ENCODE results near the gene RNF181. TPM values are rescaled to one million over a fixed set of nuclear protein-coding genes. Genes with fewer than 3 reads are reported as not detected.
"Not testable (repeated sequence)": the region's sequence is repeated elsewhere in the genome, so short reads cannot be mapped to it uniquely, and the experiment has no call there.

RNF181 gene
- total RNA-seq, 4 donors from 2014 or later = 89.9 to 127 (median 110) TPM

- peak; percentile 86 to 90 for DNase-seq (ENCODE audit: low spot score in 2 of 2)
- no peak for TF ChIP-seq POLR2AphosphoS5 (IDR thresholded peaks at IDR 0.05)
- no peak for TF ChIP-seq CTCF (IDR thresholded peaks at IDR 0.05)
- no peak for TF ChIP-seq POLR2A (IDR thresholded peaks at IDR 0.05)
- TF ChIP-seq EP300 (IDR thresholded peaks at IDR 0.05) = no peak
- Histone ChIP-seq H3K36me3 (peaks cover 35% of the 10 kb centered on the region), H3K27me3 (no peaks in the 10 kb centered on the region), H3K9me3 (no peaks in the 10 kb centered on the region), H3K4me1 (peaks cover 55% of the 10 kb centered on the region), H3K27ac (peak overlapping the region; percentile 91), H3K4me3 (peak overlapping the region; percentile 79)
- 12% methylated on average over 10 of the region's 36 CpGs for WGBS
Observed at GRCh38 chr2:85601771-85602475, 6.4 kb downstream of the RNF181 start.

GRCh38 chr2:85602476-85603234, 7.1 kb downstream of the RNF181 start, which contains the start of gene TMEM150A:
Gene TMEM150A (minus strand): TSS chr2:85602698. CDS start chr2:85601948, 750 bp downstream.
- H3K27ac ChIP-seq = peak within 1 kb of the TSS; percentile 91
- peak within 1 kb of the TSS; percentile 79 for H3K4me3 ChIP-seq
- no peaks in the 10 kb centered on the region for H3K27me3 ChIP-seq
- H3K9me3 ChIP-seq = no peaks in the 10 kb centered on the region
- DNase-seq (ENCODE audit: low spot score in 2 of 2) = peak; percentile 95 to 96
- H3K36me3 ChIP-seq = peaks cover 32% of the 10 kb centered on the region
- peaks cover 54% of the 10 kb centered on the region for H3K4me1 ChIP-seq
- peak; percentile 23 to 53 for TF ChIP-seq CTCF (IDR thresholded peaks at IDR 0.05)
- TF ChIP-seq POLR2AphosphoS5 (IDR thresholded peaks at IDR 0.05) = peak in 2 of 3 donors; percentile 24 to 25
- peak; percentile 15 to 78 for TF ChIP-seq POLR2A (IDR thresholded peaks at IDR 0.05)
- no peak for TF ChIP-seq EP300 (IDR thresholded peaks at IDR 0.05)
- WGBS = 0% methylated on average over 3 of the region's 73 CpGs

- Histone ChIP-seq H3K36me3 (peaks cover 35% of the 10 kb centered on the region), H3K4me3 (peak overlapping the region; percentile 79), H3K4me1 (peaks cover 60% of the 10 kb centered on the region), H3K27ac (peak overlapping the region; percentile 91)
- not testable (repeated sequence) for H3K9me3 ChIP-seq; H3K27me3 ChIP-seq; DNase-seq (ENCODE audit: low spot score in 2 of 2)
- WGBS = 54% methylated on average over 3 of the region's 3 CpGs
Observed at GRCh38 chr2:85604133-85604444, 8.5 kb downstream of the RNF181 start.

- 25% methylated on average over 6 of the region's 6 CpGs for WGBS
- Histone ChIP-seq H3K27ac (peak overlapping the region; percentile 91), H3K36me3 (peaks cover 40% of the 10 kb centered on the region), H3K4me1 (peaks cover 66% of the 10 kb centered on the region), H3K27me3 (no peaks in the 10 kb centered on the region), H3K9me3 (no peaks in the 10 kb centered on the region), H3K4me3 (peak overlapping the region; percentile 79)
- DNase-seq (ENCODE audit: low spot score in 2 of 2) = no peak
- TF ChIP-seq CTCF (IDR thresholded peaks at IDR 0.05) (no peak), POLR2AphosphoS5 (IDR thresholded peaks at IDR 0.05) (no peak), POLR2A (IDR thresholded peaks at IDR 0.05) (no peak), EP300 (IDR thresholded peaks at IDR 0.05) (no peak)
Observed at GRCh38 chr2:85604568-85605339, 9.2 kb downstream of the RNF181 start.

GRCh38 chr2:85605406-85606115, 10.0 kb downstream of the RNF181 start:
- no peak for TF ChIP-seq EP300 (IDR thresholded peaks at IDR 0.05)
- TF ChIP-seq CTCF (IDR thresholded peaks at IDR 0.05) = no peak
- TF ChIP-seq POLR2AphosphoS5 (IDR thresholded peaks at IDR 0.05) = no peak
- no peak for TF ChIP-seq POLR2A (IDR thresholded peaks at IDR 0.05)
- Histone ChIP-seq H3K36me3 (peaks cover 34% of the 10 kb centered on the region), H3K9me3 (no peaks in the 10 kb centered on the region), H3K4me3 (no peak overlapping the region), H3K4me1 (peaks cover 73% of the 10 kb centered on the region), H3K27me3 (no peaks in the 10 kb centered on the region), H3K27ac (peak overlapping the region; percentile 91)
- DNase-seq (ENCODE audit: low spot score in 2 of 2) = no peak
- WGBS = 40% methylated on average over 4 of the region's 4 CpGs

Data from suprapubic skin (tissue), 4 donors.